SK-N-MC (cell line): ENCODE measurements around the gene MFAP3L.
A peak's percentile ranks its signal among the peaks of the same experiment; 100 is the strongest.

Experiments used
- EZH2 ChIP-seq: fragments of 200-600 bp; sonication (generic); IDR thresholded peaks from one replicate; pipeline ENCODE4 v1.6.1; 2017; ENCODE audit warnings: antibody characterized with exemption
- FOXP2 ChIP-seq: optimal IDR thresholded peaks from 2 replicates; pipeline ENCODE3; 2011; ENCODE audit warnings: mild to moderate bottlenecking, moderate library complexity; ENCODE audit not compliant: insufficient read depth; ENCODE audit errors: extremely low read length, control extremely low read depth
- POLR2AphosphoS5 ChIP-seq: IDR thresholded peaks from 2 replicates; pipeline ENCODE4 v1.6.1; 2012; ENCODE audit warnings: mild to moderate bottlenecking, low read depth, low read length, borderline replicate concordance

DNA sequence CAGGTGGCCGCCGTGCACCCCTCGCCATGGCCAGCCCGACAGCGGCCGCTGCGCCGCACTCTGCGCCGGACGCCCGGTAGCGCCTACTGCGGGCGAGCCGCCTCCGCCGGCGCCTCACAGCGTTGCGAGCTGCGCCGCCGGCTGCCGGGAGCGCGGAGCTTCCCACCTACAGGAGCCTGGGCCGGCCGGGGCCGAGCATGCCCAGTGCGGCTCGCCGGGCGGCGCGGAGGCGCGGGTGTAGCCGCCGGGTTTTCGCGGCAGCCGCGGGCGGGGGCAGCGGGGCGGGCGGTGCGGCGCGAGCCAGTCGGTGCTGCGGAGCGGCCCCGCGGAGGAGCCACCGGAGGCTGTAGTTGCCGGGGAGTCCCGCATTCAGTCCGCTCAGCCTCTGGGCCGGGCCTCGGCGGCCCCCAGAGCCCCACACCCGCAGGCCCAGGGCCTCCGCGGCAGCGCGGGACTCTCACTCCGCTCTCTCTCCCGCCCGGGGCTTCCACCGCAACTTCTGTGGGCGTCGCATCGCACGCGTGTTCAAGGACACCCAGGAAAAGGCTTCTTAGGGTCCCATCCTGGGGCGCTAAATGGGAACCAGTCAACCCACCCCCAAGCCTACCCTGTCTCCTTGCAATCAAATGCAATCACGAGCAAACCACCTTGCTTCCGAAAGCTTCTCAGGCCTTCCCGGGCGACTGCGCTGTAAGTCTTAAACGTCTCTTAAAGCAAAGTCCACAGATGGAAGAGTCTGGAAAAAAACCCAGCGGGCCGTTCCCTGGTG lies at the start of gene MFAP3L:
- TF ChIP-seq POLR2AphosphoS5, result peak; percentile 72; the same call in 1 of the 2 replicates
- TF ChIP-seq EZH2, result no peak
- no peak for TF ChIP-seq FOXP2
